Neural progenitor cell (in vitro differentiated cells): ENCODE results near the gene NHLRC4. TPM values are rescaled to one million over a fixed set of nuclear protein-coding genes. Genes with fewer than 3 reads are reported as not detected.

ENCODE experiments used
- DNase-seq: peaks from one replicate; pipeline ENCODE4 v3.0.0-alpha.2; 2016; ENCODE audit warnings: low spot score
- H2AFZ ChIP-seq: fragments of 200-600 bp; sonication (generic); replicated peaks from 2 replicates; pipeline ENCODE4 v1.6.1; 2016; ENCODE audit warnings: antibody characterized with exemption
- H3F3A ChIP-seq: fragments of 200-600 bp; sonication (generic); 2 replicates; pipeline ENCODE4 v1.6.1; 2016; ENCODE audit warnings: antibody characterized with exemption, low read depth
- H3K27ac ChIP-seq: fragments of 200-600 bp; sonication (generic); 2 replicates; pipeline ENCODE4 v1.5.1; 2016; ENCODE audit warnings: mild to moderate bottlenecking
- H3K27me3 ChIP-seq: fragments of 200-600 bp; sonication (generic); 2 replicates; pipeline ENCODE4 v1.6.1; 2016; ENCODE audit warnings: mild to moderate bottlenecking, moderate library complexity
- H3K36me3 ChIP-seq: fragments of 200-600 bp; sonication (generic); 2 replicates; pipeline ENCODE4 v1.5.1; 2016
- H3K4me1 ChIP-seq: fragments of 200-600 bp; sonication (generic); 2 replicates; pipeline ENCODE4 v1.6.1; 2016; ENCODE audit warnings: mixed run types
- H3K4me2 ChIP-seq: fragments of 200-600 bp; sonication (generic); 2 replicates; pipeline ENCODE4 v1.6.1; 2016
- H3K4me3 ChIP-seq: fragments of 200-600 bp; sonication (generic); 2 replicates; pipeline ENCODE4 v1.5.1; 2016
- H3K79me2 ChIP-seq: fragments of 200-600 bp; sonication (generic); 2 replicates; pipeline ENCODE4 v1.6.1; 2016; ENCODE audit warnings: low read depth
- H3K9ac ChIP-seq: fragments of 200-600 bp; sonication (generic); 2 replicates; pipeline ENCODE4 v1.6.1; 2016
- H3K9me3 ChIP-seq: fragments of 200-600 bp; sonication (generic); 2 replicates; pipeline ENCODE4 v1.5.1; 2016; ENCODE audit warnings: low read depth
- H4K20me1 ChIP-seq: fragments of 200-600 bp; sonication (generic); 2 replicates; pipeline ENCODE4 v1.6.1; 2016; ENCODE audit warnings: low read depth
- H3K27ac Mint-ChIP-seq: 3 replicates; pipeline ENCODE4 v1.8.0; 2021; ENCODE audit warnings: mixed read lengths
- H3K27me3 Mint-ChIP-seq: 2 replicates; pipeline ENCODE4 v1.8.0; 2022; ENCODE audit warnings: low read depth, mild to moderate bottlenecking, inconsistent platforms, moderate library complexity, mixed read lengths; ENCODE audit not compliant: insufficient read depth
- H3K36me3 Mint-ChIP-seq: 3 replicates; pipeline ENCODE4 v1.8.0; 2021; ENCODE audit warnings: mixed read lengths
- H3K4me1 Mint-ChIP-seq: 3 replicates; pipeline ENCODE4 v1.8.0; 2021; ENCODE audit warnings: mixed read lengths
- H3K4me3 Mint-ChIP-seq: 3 replicates; pipeline ENCODE4 v1.8.0; 2021; ENCODE audit warnings: mild to moderate bottlenecking, moderate library complexity, mixed read lengths
- H3K9me3 Mint-ChIP-seq: 3 replicates; pipeline ENCODE4 v1.8.0; 2020; ENCODE audit warnings: mixed read lengths
- EZH2 ChIP-seq: fragments of 200-600 bp; sonication (generic); IDR thresholded peaks from 2 replicates; pipeline ENCODE4 v1.6.1; 2017; ENCODE audit warnings: antibody characterized with exemption, mild to moderate bottlenecking, moderate library complexity
- EZH2phosphoT487 ChIP-seq: fragments of 200-600 bp; sonication (generic); IDR thresholded peaks from 2 replicates; pipeline ENCODE4 v1.6.1; 2017; ENCODE audit warnings: antibody characterized with exemption
- microRNA-seq: library from miRNA; unstranded; fragments of <30 nt; microRNA quantifications from one replicate; pipeline ENCODE4, GENCODE V29; 2016
- small RNA-seq: library from RNA; depleted of rRNA; stranded (forward); fragments of <200 nt; gene quantifications from one replicate; pipeline ENCODE3, GENCODE V24; 2015
- total RNA-seq: library from RNA; depleted of rRNA; stranded (reverse); fragments of >200 nt; gene quantifications from 2 replicates; pipeline ENCODE4 v1.2.3, GENCODE V29; 2015; ENCODE audit warnings: low replicate concordance
- TF ChIP-seq, protein P1 (sequence below): fragments of 200-600 bp; sonication (generic); IDR thresholded peaks from 2 replicates; pipeline ENCODE4 v1.5.1; 2017; ENCODE audit warnings: antibody characterized with exemption, mild to moderate bottlenecking

NHLRC4 gene
- total RNA-seq, 1 donor from 2014 or later: not detected

GRCh38 chr16:617855-618254 is 51.0 kb downstream of the NHLRC4 start:
- Histone ChIP-seq H3F3A (peaks cover 5% of the 10 kb centered on the region), H3K9ac (no peak overlapping the region), H3K36me3 (no peaks in the 10 kb centered on the region), H3K9me3 (no peaks in the 10 kb centered on the region), H3K4me2 (no peak overlapping the region), H3K27ac (no peak overlapping the region), H3K4me3 (no peak overlapping the region), H3K27me3 (no peaks in the 10 kb centered on the region), H3K4me1 (no peaks in the 10 kb centered on the region), H2AFZ (no peak overlapping the region), H3K79me2 (no peaks in the 10 kb centered on the region), H4K20me1 (peaks cover 13% of the 10 kb centered on the region)
- Mint-ChIP-seq H3K36me3 (peaks cover 16% of the 10 kb centered on the region), H3K27me3 (peaks cover 13% of the 10 kb centered on the region), H3K9me3 (peaks cover 9% of the 10 kb centered on the region), H3K27ac (no peak overlapping the region), H3K4me3 (no peak overlapping the region), H3K4me1 (peaks cover 15% of the 10 kb centered on the region)
- TF ChIP-seq, protein P1, sequence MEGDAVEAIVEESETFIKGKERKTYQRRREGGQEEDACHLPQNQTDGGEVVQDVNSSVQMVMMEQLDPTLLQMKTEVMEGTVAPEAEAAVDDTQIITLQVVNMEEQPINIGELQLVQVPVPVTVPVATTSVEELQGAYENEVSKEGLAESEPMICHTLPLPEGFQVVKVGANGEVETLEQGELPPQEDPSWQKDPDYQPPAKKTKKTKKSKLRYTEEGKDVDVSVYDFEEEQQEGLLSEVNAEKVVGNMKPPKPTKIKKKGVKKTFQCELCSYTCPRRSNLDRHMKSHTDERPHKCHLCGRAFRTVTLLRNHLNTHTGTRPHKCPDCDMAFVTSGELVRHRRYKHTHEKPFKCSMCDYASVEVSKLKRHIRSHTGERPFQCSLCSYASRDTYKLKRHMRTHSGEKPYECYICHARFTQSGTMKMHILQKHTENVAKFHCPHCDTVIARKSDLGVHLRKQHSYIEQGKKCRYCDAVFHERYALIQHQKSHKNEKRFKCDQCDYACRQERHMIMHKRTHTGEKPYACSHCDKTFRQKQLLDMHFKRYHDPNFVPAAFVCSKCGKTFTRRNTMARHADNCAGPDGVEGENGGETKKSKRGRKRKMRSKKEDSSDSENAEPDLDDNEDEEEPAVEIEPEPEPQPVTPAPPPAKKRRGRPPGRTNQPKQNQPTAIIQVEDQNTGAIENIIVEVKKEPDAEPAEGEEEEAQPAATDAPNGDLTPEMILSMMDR: no peak
- TF ChIP-seq EZH2phosphoT487 (no peak), EZH2 (no peak)
- no peak for DNase-seq

Small RNA genes within 50 kb of the gene (microRNA-seq; reads per million reads assigned to microRNA genes)
- gene MIR3176 (1.5 reads per million), gene MIR5587 (not detected)

Small RNA genes within 50 kb of the gene (small RNA-seq; reads per million reads assigned to genes)
- gene MIR3176: 0.07 reads per million
- gene MIR5587: not detected
- gene Z98883.1: 0.07 reads per million

Other genes starting within 250 kb of the NHLRC4 start
- 19.6 and 35.4 TPM in 2 replicates for gene AXIN1, start 214.3 kb upstream of the NHLRC4 start, total RNA-seq
- gene MRPL28, start 196.5 kb upstream of the NHLRC4 start, total RNA-seq: 82.2 and 138 TPM in 2 replicates
- 16.7 and 49.5 TPM in 2 replicates for gene PGAP6, start 185.0 kb upstream of the NHLRC4 start, total RNA-seq
- 93.3 and 236 TPM in 2 replicates for gene NME4, start 169.8 kb upstream of the NHLRC4 start, total RNA-seq
- 7.1 and 24.3 TPM in 2 replicates for gene DECR2, start 165.1 kb upstream of the NHLRC4 start, total RNA-seq
- gene RAB11FIP3, start 141.4 kb upstream of the NHLRC4 start, total RNA-seq: 15.5 and 45.2 TPM in 2 replicates
- 6.8 and 41.0 TPM in 2 replicates for gene CAPN15, start 39.3 kb upstream of the NHLRC4 start, total RNA-seq
- gene PRR35, start 6.6 kb upstream of the NHLRC4 start, total RNA-seq: not detected in 2 replicates
- gene PIGQ, start 3.0 kb downstream of the NHLRC4 start, total RNA-seq: 16.1 and 60.7 TPM in 2 replicates
- gene RAB40C, start 23.1 kb downstream of the NHLRC4 start, total RNA-seq: 6.0 and 30.0 TPM in 2 replicates
- 5.9 and 22.5 TPM in 2 replicates for gene WFIKKN1, start 64.0 kb downstream of the NHLRC4 start, total RNA-seq
- 46.0 and 125 TPM in 2 replicates for gene METTL26, start 69.3 kb downstream of the NHLRC4 start, total RNA-seq
- gene MCRIP2, start 74.8 kb downstream of the NHLRC4 start, total RNA-seq: 1.5 and 4.7 TPM in 2 replicates
- 9.3 and 33.4 TPM in 2 replicates for gene WDR90, start 82.4 kb downstream of the NHLRC4 start, total RNA-seq
- gene RHOT2, start 101.1 kb downstream of the NHLRC4 start, total RNA-seq: 34.0 and 138 TPM in 2 replicates
- gene RHBDL1, start 108.7 kb downstream of the NHLRC4 start, total RNA-seq: 0.28 and 5.3 TPM in 2 replicates
- gene STUB1, start 113.4 kb downstream of the NHLRC4 start, total RNA-seq: 27.0 and 79.5 TPM in 2 replicates
- gene JMJD8, start 117.3 kb downstream of the NHLRC4 start, total RNA-seq: 32.1 and 54.8 TPM in 2 replicates
- gene WDR24, start 123.4 kb downstream of the NHLRC4 start, total RNA-seq: 3.5 and 12.5 TPM in 2 replicates
- gene FBXL16, start 138.8 kb downstream of the NHLRC4 start, total RNA-seq: 0.13 and 0.65 TPM in 2 replicates
- 24.3 and 110 TPM in 2 replicates for gene METRN, start 148.1 kb downstream of the NHLRC4 start, total RNA-seq
- 7.5 and 20.9 TPM in 2 replicates for gene ANTKMT, start 154.1 kb downstream of the NHLRC4 start, total RNA-seq
- gene CCDC78, start 159.4 kb downstream of the NHLRC4 start, total RNA-seq: 0.67 and 3.7 TPM in 2 replicates
- 1.0 and 5.4 TPM in 2 replicates for gene HAGHL, start 160.1 kb downstream of the NHLRC4 start, total RNA-seq
- gene CIAO3, start 174.0 kb downstream of the NHLRC4 start, total RNA-seq: 20.5 and 38.2 TPM in 2 replicates
- gene MSLN, start 193.7 kb downstream of the NHLRC4 start, total RNA-seq: 0.82 and 1.2 TPM in 2 replicates
- gene RPUSD1, start 221.4 kb downstream of the NHLRC4 start, total RNA-seq: 5.6 and 22.7 TPM in 2 replicates
- 35.6 and 124 TPM in 2 replicates for gene CHTF18, start 221.6 kb downstream of the NHLRC4 start, total RNA-seq
- gene GNG13, start 233.7 kb downstream of the NHLRC4 start, total RNA-seq: not detected in 2 replicates